ENCODE results near the gene ALKBH5. TPM values are rescaled to one million over a fixed set of nuclear protein-coding genes. Genes with fewer than 3 reads are reported as not detected.
A peak's percentile ranks its signal among the peaks of the same experiment; 100 is the strongest.

The ALKBH5 gene
- total RNA-seq, 2 experiments from 2014 or later: 122 to 127 TPM

DNA sequence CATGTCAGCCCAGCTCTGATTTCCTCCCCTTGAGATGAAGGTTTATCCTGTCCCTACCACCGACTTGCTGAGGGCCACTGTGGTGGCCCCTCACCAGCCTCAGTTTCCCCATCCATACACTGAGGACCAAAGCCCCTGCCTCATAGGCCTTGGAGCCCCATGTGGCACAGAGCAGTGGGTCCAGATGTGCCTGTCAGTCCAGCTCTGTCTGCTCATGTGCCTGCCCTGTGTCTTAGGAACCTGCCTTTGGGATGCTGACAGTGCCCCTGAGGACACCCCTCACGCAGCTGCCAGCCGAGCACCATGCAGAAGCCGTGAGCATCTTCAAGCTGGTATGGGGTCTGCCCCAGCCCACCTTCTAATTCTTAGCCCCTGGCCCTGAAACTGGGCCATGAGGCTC, 39.4 kb upstream of the ALKBH5 start:
- H3K27me3 Mint-ChIP-seq: no peaks in the 10 kb centered on the region
- POLR2A ChIA-PET: interaction anchor here (2.6 kb wide), 1 partner anchor 39 kb away, joined by 7 read pairs; the partner anchor contains the start of gene ALKBH5
- H3K4me1 Mint-ChIP-seq (ENCODE audit: low read depth): no peaks in the 10 kb centered on the region
- H3K36me3 Mint-ChIP-seq: no peaks in the 10 kb centered on the region
- H3K4me3 Mint-ChIP-seq: no peak overlapping the region
- DNase-seq: no peak
- intact Hi-C loops (cut with micrococcal nuclease): no loop called here
- no peak overlapping the region for H3K27ac Mint-ChIP-seq
- no peaks in the 10 kb centered on the region for H3K9me3 Mint-ChIP-seq
- CTCF ChIA-PET: interaction anchor here (1.0 to 10.4 kb wide), 3 partner anchors 42 to 102 kb away, joined by 3 to 140 read pairs (median 6); partner anchors contain the start of gene ALKBH5

- POLR2A ChIA-PET: interaction anchor here (1.4 to 2.6 kb wide), 2 partner anchors 36 to 38 kb away, joined by 7 to 8 read pairs; partner anchors contain the start of gene ALKBH5
- no peaks in the 10 kb centered on the region for H3K27me3 Mint-ChIP-seq
- H3K27ac Mint-ChIP-seq: no peak overlapping the region
- no peaks in the 10 kb centered on the region for H3K36me3 Mint-ChIP-seq
- no peak for DNase-seq
- no peaks in the 10 kb centered on the region for H3K9me3 Mint-ChIP-seq
- intact Hi-C loops (cut with micrococcal nuclease): no loop called here
- no peaks in the 10 kb centered on the region for H3K4me1 Mint-ChIP-seq (ENCODE audit: low read depth)
- no peak overlapping the region for H3K4me3 Mint-ChIP-seq
- CTCF ChIA-PET: interaction anchor here (10.4 kb wide), 1 partner anchor 41 kb away, joined by 140 read pairs; the partner anchor contains the start of gene ALKBH5
These were observed 38.8 kb upstream of the ALKBH5 start for GRCh38 chr17:18144855-18145254.

DNA sequence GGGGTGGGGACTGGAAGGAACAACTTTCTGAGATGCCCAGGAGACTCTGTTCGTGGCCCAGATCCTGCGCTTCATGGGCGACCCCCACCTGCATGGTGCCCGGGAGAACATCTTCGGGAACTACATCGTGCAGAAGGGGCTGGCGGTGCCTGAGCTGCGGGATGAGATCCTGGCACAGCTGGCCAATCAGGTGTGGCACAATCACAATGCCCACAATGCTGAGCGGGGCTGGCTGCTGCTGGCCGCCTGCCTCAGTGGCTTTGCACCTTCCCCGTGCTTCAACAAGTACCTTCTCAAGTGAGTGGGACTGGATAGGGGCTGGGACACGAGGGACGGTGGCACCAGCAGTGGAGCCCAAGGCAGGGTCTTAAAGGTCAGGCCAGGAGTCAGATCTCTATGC, 37.8 kb upstream of the ALKBH5 start:
- Mint-ChIP-seq H3K27ac (no peak overlapping the region), H3K36me3 (no peaks in the 10 kb centered on the region), H3K9me3 (no peaks in the 10 kb centered on the region), H3K4me1 (ENCODE audit: low read depth) (no peaks in the 10 kb centered on the region), H3K27me3 (no peaks in the 10 kb centered on the region), H3K4me3 (no peak overlapping the region)
- ChIA-PET POLR2A (interaction anchor here (1.4 to 2.6 kb wide), 2 partner anchors 35 to 37 kb away, joined by 7 to 8 read pairs; partner anchors contain the start of gene ALKBH5), CTCF (interaction anchor here (10.4 kb wide), 1 partner anchor 40 kb away, joined by 140 read pairs; the partner anchor contains the start of gene ALKBH5)
- intact Hi-C loops (cut with micrococcal nuclease): no loop called here
- DNase-seq: no peak

DNA sequence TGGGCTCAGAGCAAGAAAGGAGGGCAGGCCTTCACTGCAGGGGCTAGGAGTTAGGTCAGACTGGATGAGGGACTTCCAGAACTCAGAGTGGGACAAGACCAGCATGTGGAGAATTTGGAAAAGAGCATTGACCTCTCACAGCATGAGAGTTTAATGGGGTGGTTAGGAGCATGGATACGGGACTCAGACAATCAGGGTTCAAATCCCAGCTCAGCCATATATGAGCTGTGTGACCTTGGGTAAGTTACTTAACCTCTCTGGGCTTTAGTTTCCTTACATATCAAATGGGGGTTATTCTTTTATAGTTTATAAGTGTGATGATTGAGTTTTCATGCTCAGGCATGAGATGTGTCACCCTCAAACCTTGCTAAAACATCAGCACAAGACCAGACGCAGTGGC, 37.4 kb upstream of the ALKBH5 start:
- H3K4me3 Mint-ChIP-seq: no peak overlapping the region
- CTCF ChIA-PET: interaction anchor here (10.4 kb wide), 1 partner anchor 40 kb away, joined by 140 read pairs; the partner anchor contains the start of gene ALKBH5
- no peak overlapping the region for H3K27ac Mint-ChIP-seq
- H3K4me1 Mint-ChIP-seq (ENCODE audit: low read depth): no peaks in the 10 kb centered on the region
- DNase-seq: no peak
- H3K9me3 Mint-ChIP-seq: no peaks in the 10 kb centered on the region
- no peaks in the 10 kb centered on the region for H3K27me3 Mint-ChIP-seq
- POLR2A ChIA-PET: interaction anchor here (1.4 to 2.6 kb wide), 2 partner anchors 35 to 37 kb away, joined by 7 to 8 read pairs; partner anchors contain the start of gene ALKBH5
- intact Hi-C loops (cut with micrococcal nuclease): no loop called here
- no peaks in the 10 kb centered on the region for H3K36me3 Mint-ChIP-seq

GRCh38 chr17:18146980-18147379, 36.6 kb upstream of the ALKBH5 start:
- no peak overlapping the region for H3K27ac Mint-ChIP-seq
- ChIA-PET POLR2A (interaction anchor here (2.6 kb wide), 1 partner anchor 36 kb away, joined by 7 read pairs; the partner anchor contains the start of gene ALKBH5), CTCF (interaction anchor here (1.0 to 10.4 kb wide), 2 partner anchors 8 to 39 kb away, joined by 3 to 140 read pairs; partner anchors contain the start of gene ALKBH5)
- H3K4me3 Mint-ChIP-seq: no peak overlapping the region
- no peaks in the 10 kb centered on the region for H3K4me1 Mint-ChIP-seq (ENCODE audit: low read depth)
- DNase-seq: no peak
- no peaks in the 10 kb centered on the region for H3K36me3 Mint-ChIP-seq
- intact Hi-C loops (cut with micrococcal nuclease): no loop called here
- H3K27me3 Mint-ChIP-seq: no peaks in the 10 kb centered on the region
- H3K9me3 Mint-ChIP-seq: no peaks in the 10 kb centered on the region

- ChIA-PET POLR2A (no interaction called here), CTCF (no interaction called here)
- no peak overlapping the region for H3K4me3 Mint-ChIP-seq
- no peaks in the 10 kb centered on the region for H3K27me3 Mint-ChIP-seq
- H3K4me1 Mint-ChIP-seq (ENCODE audit: low read depth): peaks cover under 1% of the 10 kb centered on the region
- no peaks in the 10 kb centered on the region for H3K36me3 Mint-ChIP-seq
- no peak for DNase-seq
- no peaks in the 10 kb centered on the region for H3K9me3 Mint-ChIP-seq
- H3K27ac Mint-ChIP-seq: no peak overlapping the region
- intact Hi-C loops (cut with micrococcal nuclease): no loop called here
These were observed 35.0 kb upstream of the ALKBH5 start for GRCh38 chr17:18148586-18148985.

DNA sequence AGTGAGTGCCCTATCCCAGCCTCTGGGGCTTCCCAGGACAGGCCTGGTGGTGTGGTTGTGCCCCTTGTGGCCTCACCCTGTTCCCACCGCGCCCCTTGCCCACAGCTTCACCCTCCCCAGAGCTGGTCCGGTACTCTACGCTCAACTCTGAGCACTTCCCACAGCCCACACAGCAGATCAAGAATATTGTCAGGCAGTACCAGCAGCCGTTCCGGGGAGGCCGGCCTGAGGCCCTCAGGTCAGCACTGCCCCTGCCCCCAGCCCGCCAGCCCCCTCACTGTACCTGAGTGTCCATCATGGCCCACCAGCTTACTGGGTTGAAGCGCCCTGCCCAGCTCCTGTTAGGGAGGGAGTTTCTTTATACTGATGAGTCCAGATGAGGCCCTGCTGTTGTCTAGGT, 32.3 kb upstream of the ALKBH5 start:
- Mint-ChIP-seq H3K4me3 (no peak overlapping the region), H3K4me1 (ENCODE audit: low read depth) (peaks cover 3% of the 10 kb centered on the region), H3K27ac (no peak overlapping the region), H3K9me3 (no peaks in the 10 kb centered on the region), H3K36me3 (no peaks in the 10 kb centered on the region), H3K27me3 (no peaks in the 10 kb centered on the region)
- ChIA-PET POLR2A (no interaction called here), CTCF (interaction anchor here (1.3 to 1.8 kb wide), 2 partner anchors 11 to 33 kb away, joined by 3 to 4 read pairs; partner anchors contain the start of gene ALKBH5)
- intact Hi-C loops (cut with micrococcal nuclease): no loop called here
- DNase-seq: no peak

DNA sequence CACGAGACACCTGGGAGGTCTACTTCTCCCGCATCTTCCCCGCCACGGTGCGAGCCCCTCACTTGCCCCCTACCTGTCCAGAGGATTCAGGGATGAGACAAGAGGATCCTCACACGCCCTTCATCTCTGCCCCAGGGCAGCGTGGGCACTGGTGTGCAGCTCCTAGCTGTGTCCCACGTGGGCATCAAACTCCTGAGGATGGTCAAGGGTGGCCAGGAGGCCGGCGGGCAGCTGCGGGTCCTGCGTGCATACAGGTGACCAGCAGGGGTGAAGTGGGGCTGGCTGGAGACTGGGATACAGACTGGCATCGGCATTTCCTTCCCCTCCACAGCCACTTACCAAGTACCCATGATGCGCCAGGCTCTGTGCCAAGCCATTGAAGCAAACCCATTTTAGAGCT, 28.4 kb upstream of the ALKBH5 start:
- no peak overlapping the region for H3K4me3 Mint-ChIP-seq
- no peaks in the 10 kb centered on the region for H3K36me3 Mint-ChIP-seq
- H3K27ac Mint-ChIP-seq: no peak overlapping the region
- H3K9me3 Mint-ChIP-seq: no peaks in the 10 kb centered on the region
- ChIA-PET CTCF (no interaction called here), POLR2A (interaction anchor here (1.8 kb wide), 1 partner anchor 29 kb away, joined by 5 read pairs; the partner anchor contains the start of gene ALKBH5)
- DNase-seq: no peak
- intact Hi-C loops (cut with micrococcal nuclease): no loop called here
- H3K27me3 Mint-ChIP-seq: no peaks in the 10 kb centered on the region
- peaks cover 13% of the 10 kb centered on the region for H3K4me1 Mint-ChIP-seq (ENCODE audit: low read depth)

GRCh38 chr17:18156171-18156975, 27.3 kb upstream of the ALKBH5 start:
- CTCF ChIA-PET: no interaction called here
- Mint-ChIP-seq H3K4me3 (no peak overlapping the region), H3K27ac (no peak overlapping the region), H3K36me3 (no peaks in the 10 kb centered on the region), H3K9me3 (no peaks in the 10 kb centered on the region), H3K4me1 (ENCODE audit: low read depth) (peaks cover 13% of the 10 kb centered on the region), H3K27me3 (no peaks in the 10 kb centered on the region)
- POLR2A ChIA-PET: no interaction called here
- intact Hi-C loops (cut with micrococcal nuclease): no loop called here
- DNase-seq: no peak

DNA sequence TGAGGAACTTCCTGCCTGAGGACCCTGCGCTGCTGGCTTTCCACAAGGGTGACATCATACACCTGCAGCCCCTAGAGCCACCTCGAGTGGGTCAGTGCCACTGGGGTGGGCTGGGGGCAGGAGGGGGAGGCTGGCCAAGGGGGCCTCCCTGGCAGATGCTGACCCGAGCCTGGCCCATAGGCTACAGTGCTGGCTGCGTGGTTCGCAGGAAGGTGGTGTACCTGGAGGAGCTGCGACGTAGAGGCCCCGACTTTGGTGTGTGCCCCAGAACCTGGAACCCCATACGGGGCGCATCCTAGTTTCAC, 26.7 kb upstream of the ALKBH5 start:
- peaks cover 13% of the 10 kb centered on the region for H3K4me1 Mint-ChIP-seq (ENCODE audit: low read depth)
- intact Hi-C loops (cut with micrococcal nuclease): no loop called here
- ChIA-PET POLR2A (no interaction called here), CTCF (no interaction called here)
- H3K27me3 Mint-ChIP-seq: no peaks in the 10 kb centered on the region
- no peaks in the 10 kb centered on the region for H3K36me3 Mint-ChIP-seq
- no peak for DNase-seq
- H3K27ac Mint-ChIP-seq: no peak overlapping the region
- no peaks in the 10 kb centered on the region for H3K9me3 Mint-ChIP-seq
- H3K4me3 Mint-ChIP-seq: no peak overlapping the region

- no peak overlapping the region for H3K4me3 Mint-ChIP-seq
- H3K36me3 Mint-ChIP-seq: no peaks in the 10 kb centered on the region
- H3K9me3 Mint-ChIP-seq: no peaks in the 10 kb centered on the region
- H3K27ac Mint-ChIP-seq: peak overlapping the region; percentile 64
- DNase-seq: no peak
- peaks cover 13% of the 10 kb centered on the region for H3K4me1 Mint-ChIP-seq (ENCODE audit: low read depth)
- intact Hi-C loops (cut with micrococcal nuclease): no loop called here
- no peaks in the 10 kb centered on the region for H3K27me3 Mint-ChIP-seq
- CTCF ChIA-PET: interaction anchor here (0.8 to 0.9 kb wide), 3 partner anchors 25 to 60 kb away, joined by 3 read pairs; partner anchors contain the start of gene ALKBH5
- POLR2A ChIA-PET: interaction anchor here (1.0 kb wide), 2 partner anchors 24 to 25 kb away, joined by 3 read pairs; no protein-coding TSS in a partner anchor
These were observed 26.2 kb upstream of the ALKBH5 start for GRCh38 chr17:18157354-18157985.

GRCh38 chr17:18158022-18158600, 25.5 kb upstream of the ALKBH5 start:
- Mint-ChIP-seq H3K9me3 (no peaks in the 10 kb centered on the region), H3K4me1 (ENCODE audit: low read depth) (peaks cover 13% of the 10 kb centered on the region), H3K36me3 (no peaks in the 10 kb centered on the region), H3K27ac (peak overlapping the region; percentile 64), H3K27me3 (no peaks in the 10 kb centered on the region), H3K4me3 (peak overlapping the region; percentile 59)
- ChIA-PET POLR2A (interaction anchor here (1.0 kb wide), 2 partner anchors 23 to 24 kb away, joined by 3 read pairs; no protein-coding TSS in a partner anchor), CTCF (interaction anchor here (0.5 to 0.9 kb wide), 4 partner anchors 23 to 59 kb away, joined by 3 read pairs; partner anchors contain the start of gene ALKBH5)
- intact Hi-C loops (cut with micrococcal nuclease): loop anchor here (1.0 kb wide), 1 partner anchor 25 kb away; the partner anchor contains the start of gene ALKBH5
- DNase-seq: peak; percentile 98

Data from activated CD4-positive, alpha-beta memory T cell treated with anti-CD3 and anti-CD28 coated beads for 36 hours (primary cell).